Myocyte (in vitro differentiated cells): Measurements from ENCODE around the gene LSAMP. TPM values are rescaled to one million over a fixed set of nuclear protein-coding genes. Genes with fewer than 3 reads are reported as not detected.
"Not testable (repeated sequence)": the region's sequence is repeated elsewhere in the genome, so short reads cannot be mapped to it uniquely, and the experiment has no call there.

Experiments used
- DNase-seq: peaks from one replicate; pipeline ENCODE4 v3.0.0-alpha.2; 2012; ENCODE audit warnings: low read depth
- total RNA-seq: library from RNA; depleted of rRNA; stranded (reverse); fragments of >200 nt; gene quantifications from 2 replicates; pipeline ENCODE4 v1.2.3, GENCODE V29; 2014

The LSAMP gene
- total RNA-seq, 1 donor from 2014 or later: 0.03 TPM

DNA sequence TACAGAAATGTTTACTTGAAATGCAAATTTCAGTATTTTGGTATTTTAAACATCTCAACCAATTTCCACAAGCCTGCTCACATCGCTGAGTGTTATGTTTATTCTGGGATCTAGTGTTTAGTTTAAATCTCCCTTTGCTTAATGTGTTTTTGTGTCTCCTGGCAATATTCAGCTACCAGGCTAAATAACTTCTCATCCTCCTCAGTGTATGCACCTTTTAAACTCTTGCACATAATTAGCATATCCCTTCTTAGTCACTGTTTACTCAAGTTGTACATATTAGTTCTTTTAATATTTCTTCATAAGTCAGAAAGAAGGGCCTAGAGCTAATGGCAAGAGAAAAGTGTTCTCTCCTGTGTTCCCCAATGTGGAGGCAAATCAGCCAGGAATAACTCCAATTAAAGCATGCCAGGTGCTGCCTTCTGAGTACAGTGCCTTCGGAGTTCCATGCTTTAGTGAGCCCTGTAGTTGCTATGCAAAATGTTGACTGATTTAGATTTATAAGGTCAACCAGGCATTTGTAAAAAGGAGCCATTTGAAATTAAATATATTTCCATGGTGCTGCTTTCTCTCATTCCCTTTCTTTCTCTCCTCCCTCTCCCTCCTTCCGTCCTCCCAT, 587.7 kb downstream of the LSAMP start:
- no peak for DNase-seq

DNA sequence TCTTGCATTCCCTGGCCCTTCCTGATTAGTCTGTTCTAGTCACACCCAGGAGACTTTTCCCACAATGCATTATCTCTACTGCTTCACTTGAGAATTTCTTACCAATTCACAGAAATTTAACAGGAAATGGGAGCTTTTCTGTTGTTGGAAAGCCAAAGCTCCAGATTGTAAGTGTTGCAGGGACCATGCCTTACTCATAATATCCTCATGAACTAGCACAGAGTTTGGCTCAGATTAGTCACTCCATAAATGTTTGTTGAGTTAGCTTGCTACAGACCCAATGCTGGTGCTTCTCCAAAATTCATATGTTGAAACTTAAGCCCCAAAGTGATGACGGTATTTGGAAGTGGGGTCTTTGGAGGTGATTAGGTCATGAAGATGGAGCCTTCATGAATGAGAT, 589.4 kb downstream of the LSAMP start:
- no peak for DNase-seq

DNA sequence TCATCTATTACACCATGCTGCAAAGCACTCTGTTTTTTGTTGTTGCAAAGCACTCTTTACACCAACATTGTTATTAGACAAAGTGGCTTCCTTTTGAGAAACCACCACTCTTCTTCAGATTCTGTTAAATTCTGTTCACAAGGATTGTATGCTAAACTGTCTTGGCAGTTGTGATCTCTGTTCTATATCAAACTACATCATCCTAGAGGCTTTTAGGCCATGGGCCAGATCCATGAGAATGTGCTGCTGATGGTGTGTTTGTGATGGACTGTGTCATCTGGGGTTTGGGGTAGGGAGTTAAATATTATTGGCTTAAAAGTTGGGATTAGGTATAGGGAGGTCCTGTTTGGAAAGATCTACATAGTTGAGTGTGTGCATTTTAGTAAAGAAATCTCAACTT, 592.2 kb downstream of the LSAMP start:
- no peak for DNase-seq

DNA sequence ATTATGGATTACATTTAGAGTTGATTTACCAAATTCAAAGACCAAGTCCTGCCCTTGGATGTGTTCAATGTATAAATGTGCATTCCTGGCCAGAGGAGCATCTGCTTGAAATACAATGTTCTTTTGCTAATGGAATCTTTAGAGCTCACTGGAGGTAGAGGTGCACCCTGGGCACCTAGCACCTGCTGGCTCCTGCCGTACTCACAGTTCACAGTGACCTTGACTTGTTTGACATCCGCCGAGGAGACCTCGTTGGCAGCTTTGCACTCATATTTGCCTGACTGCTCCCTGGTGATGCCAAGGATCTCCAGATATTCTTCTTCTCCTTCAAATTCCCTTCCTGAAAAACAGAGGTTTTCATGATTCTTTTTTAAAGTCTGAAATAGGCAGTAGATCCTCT, 593.0 kb downstream of the LSAMP start:
- no peak for DNase-seq

DNA sequence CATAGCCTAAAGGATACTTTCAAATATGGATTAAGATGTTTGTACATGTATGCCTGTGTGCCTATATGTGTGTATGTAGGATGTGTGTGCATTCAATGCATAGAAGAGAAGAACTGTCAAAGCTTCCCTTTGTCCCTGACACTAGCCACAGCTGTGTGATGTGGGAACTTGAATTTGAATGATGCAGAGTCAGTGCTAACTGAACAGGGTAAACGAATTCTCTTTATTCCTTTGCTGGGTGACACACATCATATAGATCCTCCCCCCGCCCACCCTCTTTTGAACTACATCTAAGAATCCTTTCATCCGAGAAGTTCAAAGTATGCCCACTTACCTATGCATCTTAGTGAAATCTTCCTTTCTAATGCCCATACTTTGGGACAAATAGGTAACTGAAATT, 593.7 kb downstream of the LSAMP start:
- no peak for DNase-seq

DNA sequence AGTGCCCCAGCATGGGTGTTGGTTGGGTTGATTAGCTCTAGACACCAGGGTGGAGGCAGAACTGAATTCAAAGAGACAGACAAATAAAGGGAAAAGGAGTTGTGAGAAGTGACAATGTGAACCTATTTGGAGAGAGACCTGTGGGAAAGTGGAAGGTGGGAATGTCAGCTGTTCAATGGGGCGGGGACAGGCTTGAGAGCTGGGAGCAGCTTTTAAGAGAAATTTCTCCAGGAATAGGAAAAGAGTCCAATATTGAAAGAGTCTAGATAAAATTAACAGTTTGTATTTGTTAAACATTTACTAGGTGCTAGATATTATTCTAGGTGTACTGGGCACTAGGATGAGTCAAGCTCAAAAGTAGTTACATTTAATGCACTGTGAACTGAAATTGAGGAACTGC, 596.6 kb downstream of the LSAMP start:
- no peak for DNase-seq

DNA sequence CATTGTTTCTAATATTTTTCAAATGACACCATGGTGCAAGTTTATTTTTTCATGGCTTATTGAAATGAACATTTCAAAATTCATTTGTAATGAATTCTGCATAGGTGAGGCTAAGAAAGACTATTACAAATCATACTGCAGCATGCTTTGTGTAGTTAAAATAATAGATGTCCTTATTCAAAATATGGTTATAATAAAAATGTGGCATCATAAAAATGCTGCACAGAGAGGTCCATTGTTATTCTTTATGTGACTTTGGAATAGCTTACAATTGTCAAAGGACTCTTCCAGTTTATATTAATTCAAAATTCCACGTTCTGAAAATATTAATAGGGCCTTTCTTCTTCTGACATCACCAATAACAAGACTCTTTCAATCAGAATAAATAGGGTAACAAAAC, 599.3 kb downstream of the LSAMP start:
- DNase-seq: no peak

DNA sequence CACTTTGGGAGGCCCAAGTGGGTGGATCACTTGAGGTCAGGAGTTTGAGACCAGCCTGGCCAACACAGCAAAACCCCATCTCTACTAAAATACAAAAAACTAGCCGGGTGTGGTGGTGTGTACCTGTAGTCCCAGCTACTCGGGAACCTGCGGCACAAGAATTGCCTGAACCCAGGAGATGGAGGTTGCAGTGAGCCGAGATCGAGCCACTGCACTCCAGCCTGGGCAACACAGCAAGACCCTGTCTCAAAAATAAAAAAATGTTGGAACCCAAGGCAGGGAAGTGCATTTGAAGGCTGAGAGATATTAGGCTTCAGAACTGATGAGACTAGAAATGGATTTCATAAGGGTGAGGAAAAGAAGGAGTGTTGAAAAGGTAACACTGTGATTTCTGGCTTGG, 600.6 kb downstream of the LSAMP start:
- not testable (repeated sequence) for DNase-seq

DNA sequence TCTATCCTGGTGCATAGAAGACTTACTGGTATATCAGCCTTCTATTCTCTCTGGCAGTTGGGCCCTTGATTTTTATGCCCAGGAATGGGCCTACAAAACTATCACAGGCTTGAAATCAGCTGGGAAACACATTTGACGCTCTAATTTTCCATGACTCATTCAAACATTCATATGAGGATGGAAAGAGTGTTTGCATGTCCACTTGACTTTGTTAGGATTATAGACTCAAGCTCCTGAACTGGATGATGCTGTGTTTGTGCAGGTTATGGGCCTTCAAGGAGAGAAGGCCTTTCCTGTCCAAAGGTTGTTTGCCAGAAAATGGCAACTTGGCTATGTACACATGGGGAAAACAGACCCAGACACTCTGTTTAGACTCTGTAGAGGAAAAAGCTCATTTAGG, 602.1 kb downstream of the LSAMP start:
- no peak for DNase-seq

DNA sequence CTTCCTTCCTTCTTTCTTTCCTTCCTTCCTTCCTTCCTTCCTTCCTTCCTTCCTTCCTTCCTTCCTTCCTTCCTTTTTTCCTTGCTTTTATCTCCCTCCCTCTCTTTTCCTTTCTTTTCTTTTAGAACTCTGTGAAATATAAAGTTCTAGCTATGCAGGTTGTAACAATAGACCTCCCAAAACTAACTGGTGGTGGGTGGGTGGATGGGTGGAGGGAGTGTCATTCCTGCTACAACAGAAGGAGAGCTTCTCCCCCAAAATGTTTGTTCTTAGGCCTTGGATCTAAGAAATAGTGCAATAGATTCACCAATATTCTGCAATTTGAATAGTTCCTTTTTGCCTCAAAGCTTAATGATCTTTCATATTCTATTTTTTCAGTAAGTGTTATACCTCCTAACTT, 606.0 kb downstream of the LSAMP start:
- DNase-seq: no peak

DNA sequence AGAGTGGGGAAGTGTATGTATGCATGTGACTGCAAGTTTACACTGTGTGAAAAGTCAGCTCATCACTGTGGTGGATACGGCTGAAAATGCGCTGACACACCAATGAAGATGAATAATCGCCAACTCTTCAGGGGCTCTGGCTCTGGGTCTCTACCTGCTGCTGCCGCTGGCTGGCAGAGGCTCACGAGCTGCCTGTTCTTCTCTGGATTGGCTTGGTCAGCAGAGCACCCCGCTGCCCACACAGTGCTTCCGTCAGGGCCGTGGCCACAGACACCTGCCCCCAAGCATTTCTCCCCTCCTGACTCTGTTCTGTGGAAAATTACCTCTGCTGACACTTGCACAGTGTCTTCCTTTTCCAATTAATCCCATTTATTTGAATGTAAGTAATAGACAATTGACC, 606.5 kb downstream of the LSAMP start:
- DNase-seq: no peak

DNA sequence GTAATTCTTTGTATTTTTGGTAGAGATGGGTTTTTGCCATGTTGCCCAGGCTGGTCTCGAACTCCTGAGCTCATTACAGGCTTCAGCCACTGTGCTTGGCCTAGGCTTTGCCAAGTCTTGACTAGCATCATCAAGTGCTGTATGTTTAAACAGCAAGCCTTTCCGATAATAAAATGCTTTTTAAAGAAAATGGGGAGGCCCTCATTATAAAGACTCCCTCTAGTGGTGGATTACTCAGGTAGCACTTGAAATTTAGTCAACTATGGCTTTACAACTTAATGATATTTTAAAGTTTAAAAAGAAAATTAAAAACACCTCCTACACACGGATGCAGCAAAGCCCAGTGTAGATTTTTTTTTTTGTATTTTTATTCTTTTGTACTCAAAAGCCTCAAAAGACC, 608.3 kb downstream of the LSAMP start:
- DNase-seq: peak; percentile 16

DNA sequence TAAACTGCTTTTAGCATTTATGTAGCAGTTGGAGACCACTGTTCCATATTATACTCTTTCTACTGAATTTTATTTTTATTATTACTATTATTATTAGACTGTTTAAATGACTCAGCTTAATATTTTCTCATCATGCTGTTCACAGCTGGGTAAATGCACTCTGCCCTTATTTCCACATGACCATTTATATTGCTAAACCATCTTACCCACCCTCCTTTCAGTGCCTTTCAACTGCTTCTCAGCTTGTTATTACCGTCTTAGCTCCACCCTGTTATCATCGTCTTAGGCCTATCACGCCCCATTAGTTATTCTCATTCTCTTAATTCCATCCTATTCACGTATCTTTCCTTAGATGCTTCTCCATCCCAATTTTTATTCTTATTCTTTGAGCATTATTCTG, 609.3 kb downstream of the LSAMP start:
- no peak for DNase-seq

DNA sequence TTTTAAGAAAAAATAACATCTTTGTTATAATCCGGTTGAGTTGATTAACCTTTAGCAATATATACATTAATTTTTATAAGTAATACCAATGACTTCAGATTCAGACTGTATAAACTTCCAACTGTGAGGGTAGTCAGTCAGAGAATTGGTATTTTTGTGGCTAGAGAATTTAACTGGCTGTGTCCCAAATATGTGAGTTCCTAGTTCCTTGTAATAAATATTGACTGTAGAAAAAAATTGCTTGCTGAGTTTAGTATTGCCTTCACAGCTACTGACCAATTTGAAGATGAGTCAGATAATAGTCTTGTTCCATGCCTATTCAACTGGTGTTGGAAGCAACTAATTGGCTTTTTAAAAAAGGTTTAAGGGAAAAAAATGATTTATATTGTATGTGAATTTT, 611.2 kb downstream of the LSAMP start:
- peak; percentile 55 for DNase-seq

DNA sequence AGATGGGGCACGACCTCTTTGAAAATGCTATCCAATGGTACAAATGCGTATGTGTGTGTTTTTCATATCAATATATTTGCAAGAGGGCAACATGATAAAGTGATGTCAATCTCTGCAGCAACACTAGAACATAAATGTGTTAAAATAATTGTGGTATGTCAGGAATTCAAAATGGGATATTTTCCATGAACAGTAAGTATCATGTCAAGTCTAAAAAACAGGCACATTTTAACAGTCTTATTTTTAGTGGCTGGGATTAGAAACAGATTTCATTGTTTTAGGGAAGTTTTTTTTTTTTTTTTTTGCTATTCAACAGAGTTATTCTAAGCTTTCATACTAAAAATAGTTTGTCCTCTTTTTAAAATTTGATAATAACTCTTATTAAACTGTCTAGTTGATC, 612.2 kb downstream of the LSAMP start:
- DNase-seq: peak; percentile 21

DNA sequence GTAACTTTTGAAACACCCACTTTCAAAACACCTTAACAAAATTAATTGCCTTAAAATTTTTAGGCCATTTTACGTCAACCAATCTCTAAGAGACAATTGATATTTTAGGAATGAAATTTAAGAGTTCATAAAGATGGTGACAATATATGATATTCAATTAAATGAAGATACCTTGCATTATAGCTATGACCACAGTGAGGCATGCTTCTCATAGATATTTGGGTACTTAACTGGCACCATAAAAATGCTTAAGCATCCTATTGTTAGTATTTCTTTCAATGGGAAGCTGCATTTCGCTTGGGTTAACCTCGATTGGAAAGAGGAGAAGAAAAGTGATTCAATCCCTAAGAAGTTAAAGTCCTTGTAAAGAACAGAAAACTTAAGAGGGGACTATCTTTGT, 613.0 kb downstream of the LSAMP start:
- no peak for DNase-seq

DNA sequence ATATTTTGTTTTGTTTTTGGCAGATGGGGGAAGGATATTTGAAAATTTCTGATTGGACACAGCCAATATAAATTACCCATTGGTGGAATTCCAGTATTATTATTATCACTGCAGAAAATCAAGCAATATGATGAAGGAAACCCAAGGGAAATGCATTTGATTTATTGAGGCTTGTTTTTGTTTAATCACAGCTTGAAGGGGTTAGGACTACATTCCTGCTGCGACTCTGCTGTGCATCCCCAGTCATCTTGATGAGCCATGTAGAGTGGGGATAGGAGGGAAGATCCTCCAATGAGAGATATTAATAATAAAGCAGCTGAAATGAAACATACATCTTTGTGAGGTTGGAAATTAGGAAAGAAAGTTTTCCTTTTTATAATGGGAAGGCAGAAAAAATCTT, 613.4 kb downstream of the LSAMP start:
- DNase-seq: no peak

DNA sequence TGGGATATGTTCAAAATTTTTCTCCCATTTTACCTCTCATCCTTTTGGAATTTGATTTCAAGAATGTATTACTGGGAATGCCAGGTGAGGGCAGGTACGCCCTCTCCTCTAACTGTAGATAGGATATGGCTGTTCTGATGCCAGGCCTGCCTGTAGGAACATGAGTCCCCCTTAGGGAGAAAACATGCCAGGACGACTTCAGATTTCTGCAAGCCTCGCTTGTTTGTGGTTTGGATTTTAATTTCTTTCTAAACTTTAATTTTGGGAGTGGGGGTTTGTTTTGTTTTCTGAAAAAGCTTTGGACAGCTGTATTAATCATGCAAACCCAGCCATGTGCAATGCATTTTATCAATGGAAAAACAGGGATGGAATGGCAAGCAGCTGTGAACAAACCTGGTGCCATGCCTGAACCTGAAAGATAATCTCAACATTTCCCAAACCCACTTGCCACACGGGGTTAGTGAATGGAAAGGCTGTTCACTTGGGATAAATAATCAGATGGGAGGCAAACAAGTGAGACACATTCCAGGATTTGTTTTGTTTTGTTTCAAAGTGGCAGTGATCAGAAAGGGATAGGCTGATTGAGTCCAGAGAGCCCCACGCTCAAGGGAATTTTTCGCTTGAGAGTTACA, 614.4 kb downstream of the LSAMP start:
- DNase-seq: no peak

DNA sequence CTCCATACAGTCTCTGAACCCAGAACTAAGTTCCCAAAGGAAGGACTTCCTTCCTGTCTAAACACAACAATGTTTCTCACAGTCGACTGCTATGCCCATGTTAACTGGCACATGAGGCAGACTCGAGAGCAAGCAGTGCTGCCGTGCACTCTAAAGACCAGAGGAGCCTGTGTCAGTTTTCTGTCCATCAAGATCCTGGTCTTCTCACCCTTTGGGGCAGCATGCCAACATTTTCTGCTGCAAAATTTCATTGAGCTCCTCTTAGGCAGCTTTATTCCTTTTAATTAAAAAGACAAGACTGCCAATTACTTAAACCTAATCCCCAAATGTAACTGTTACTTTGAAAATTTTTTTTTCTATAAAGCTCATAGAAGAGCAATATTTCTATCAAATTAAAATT, 616.9 kb downstream of the LSAMP start:
- DNase-seq: no peak

DNA sequence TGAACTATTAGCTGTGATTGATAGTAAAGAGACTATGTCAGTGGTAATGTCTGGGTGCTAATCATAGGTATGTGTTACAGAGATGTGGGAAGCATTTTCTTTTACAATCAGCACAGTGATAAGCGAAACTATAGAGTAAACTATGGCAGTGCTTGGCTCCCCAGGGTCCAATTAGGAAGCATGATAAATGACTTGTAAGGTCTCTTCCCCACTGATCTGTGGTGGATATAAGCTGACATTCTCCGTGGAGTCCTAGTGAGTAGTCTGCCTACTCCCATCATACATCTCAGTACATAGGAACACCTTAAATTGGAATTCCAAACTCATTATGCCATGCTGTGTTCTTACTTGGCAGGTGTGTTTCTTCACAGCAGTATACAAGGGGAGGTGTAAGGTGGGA, 617.8 kb downstream of the LSAMP start:
- no peak for DNase-seq

DNA sequence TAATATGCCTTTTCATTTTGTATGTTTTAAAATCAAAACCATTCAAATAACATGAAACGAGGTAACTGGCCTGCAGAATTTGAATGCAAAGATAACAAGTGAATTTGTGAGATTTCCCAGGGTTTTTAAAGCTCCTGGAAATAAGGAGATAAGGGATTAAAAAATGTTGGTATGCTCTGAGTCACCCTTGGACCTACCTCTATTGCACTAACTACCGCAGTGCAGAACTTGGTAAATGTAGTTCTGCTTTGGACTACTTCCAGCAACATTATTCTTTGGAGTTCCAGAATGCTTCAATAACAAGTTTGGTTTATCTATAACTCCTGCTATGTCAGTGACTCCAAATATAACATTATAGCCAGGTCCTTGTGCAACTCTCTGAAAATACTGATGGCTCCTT, 620.2 kb downstream of the LSAMP start:
- no peak for DNase-seq

DNA sequence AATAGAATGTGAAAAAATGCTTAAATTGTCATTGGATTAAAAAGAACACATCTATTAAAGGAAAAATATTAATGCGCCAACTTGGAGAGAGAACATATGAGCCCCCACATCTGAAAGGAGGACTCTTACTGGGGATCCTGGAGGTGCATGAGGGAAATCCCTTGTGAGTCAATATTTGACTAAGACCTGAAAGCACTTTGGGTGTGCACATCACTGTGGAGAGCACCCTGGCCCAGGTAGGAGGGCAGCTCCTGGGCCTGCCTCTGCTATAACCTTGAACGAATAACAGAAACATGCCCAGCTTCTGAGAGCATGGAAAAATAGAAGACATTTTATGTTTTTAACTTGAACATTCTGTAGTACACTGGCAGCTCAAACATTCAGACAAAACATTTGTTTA, 622.2 kb downstream of the LSAMP start:
- no peak for DNase-seq

DNA sequence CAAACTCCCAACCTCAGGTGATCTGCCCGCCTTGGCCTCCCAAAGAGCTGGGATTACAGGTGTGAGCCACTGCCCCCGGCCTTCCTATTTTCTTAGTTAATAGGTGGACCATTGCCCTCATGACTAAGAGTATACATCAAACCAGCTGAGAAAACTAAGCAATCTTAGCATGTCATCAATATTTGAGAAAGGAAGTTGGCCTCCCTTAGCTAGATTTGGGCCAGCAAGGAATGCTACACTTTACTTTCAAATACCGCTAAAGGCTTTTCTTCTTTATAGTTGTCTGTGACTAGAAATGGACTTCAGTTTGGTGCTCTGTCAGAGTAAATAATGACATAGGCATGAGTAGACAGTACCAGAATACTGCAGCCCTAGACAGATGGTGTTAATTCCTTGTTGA, 622.7 kb downstream of the LSAMP start:
- DNase-seq: no peak
